IgD-negative memory B cell (primary cell): ENCODE results near the gene CTDP1. TPM values are rescaled to one million over a fixed set of nuclear protein-coding genes. Genes with fewer than 3 reads are reported as not detected.

ENCODE experiments used
- H3K27ac Mint-ChIP-seq, 3 donors: one replicate each; pipeline ENCODE4 v1.8.0; 2020 to 2022; ENCODE audit warnings: mild to moderate bottlenecking in 3 of 3, mixed read lengths in 3 of 3, moderate library complexity in 1 of 3
- H3K27me3 Mint-ChIP-seq: one replicate; pipeline ENCODE4 v1.8.0; 2021; ENCODE audit warnings: mixed read lengths
- H3K36me3 Mint-ChIP-seq: one replicate; pipeline ENCODE4 v1.8.0; 2020; ENCODE audit warnings: mild to moderate bottlenecking, mixed read lengths
- H3K4me1 Mint-ChIP-seq, 3 donors: one replicate each; pipeline ENCODE4 v1.8.0; 2020 to 2022; ENCODE audit warnings: mixed read lengths in 3 of 3, mild to moderate bottlenecking in 1 of 3
- H3K4me3 Mint-ChIP-seq, 4 donors: one replicate each; pipeline ENCODE4 v1.8.0; 2020 to 2022; ENCODE audit warnings: mild to moderate bottlenecking in 4 of 4, mixed read lengths in 4 of 4, moderate library complexity in 3 of 4
- H3K9me3 Mint-ChIP-seq, 3 donors: one replicate each; pipeline ENCODE4 v1.8.0; 2020 to 2021; ENCODE audit warnings: mixed read lengths in 3 of 3, mild to moderate bottlenecking in 1 of 3
- polyA plus RNA-seq: library from polyadenylated mRNA; unstranded; fragments of 300-500 nt; fragmentation: Illumina TruSeq; gene quantifications from one replicate; pipeline ENCODE4 v1.2.3, GENCODE V29; 2021

CTDP1 gene
- polyA plus RNA-seq, 1 donor from 2014 or later: 12.1 TPM

DNA sequence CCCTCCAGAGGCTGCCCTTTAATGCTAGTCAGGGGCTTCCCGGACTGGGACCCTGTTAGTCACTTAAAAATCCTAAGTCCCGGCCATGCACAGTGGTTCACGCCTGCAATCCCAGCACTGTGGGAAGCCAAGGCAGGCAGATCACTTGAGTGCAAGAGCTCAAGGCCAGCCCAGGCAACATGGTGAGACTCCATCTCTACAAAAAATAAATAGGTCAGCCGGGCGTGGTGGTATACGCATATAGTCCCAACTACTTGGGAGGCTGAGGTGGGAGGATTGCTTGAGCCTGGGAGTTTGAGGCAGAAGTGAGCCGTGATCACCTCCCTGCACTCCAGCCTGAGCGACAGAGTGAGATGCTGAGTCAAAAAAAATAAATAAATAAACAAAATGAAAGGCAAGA lies 100.9 kb downstream of the CTDP1 start:
- no peak overlapping the region for H3K4me3 Mint-ChIP-seq
- peaks cover 23% of the 10 kb centered on the region for H3K27me3 Mint-ChIP-seq
- H3K36me3 Mint-ChIP-seq: no peaks in the 10 kb centered on the region
- no peak overlapping the region for H3K27ac Mint-ChIP-seq
- H3K4me1 Mint-ChIP-seq: peaks cover 0 to 2% (median 0%) of the 10 kb centered on the region in 3 donors
- H3K9me3 Mint-ChIP-seq: peaks cover 0 to 8% (median 0%) of the 10 kb centered on the region in 3 donors

DNA sequence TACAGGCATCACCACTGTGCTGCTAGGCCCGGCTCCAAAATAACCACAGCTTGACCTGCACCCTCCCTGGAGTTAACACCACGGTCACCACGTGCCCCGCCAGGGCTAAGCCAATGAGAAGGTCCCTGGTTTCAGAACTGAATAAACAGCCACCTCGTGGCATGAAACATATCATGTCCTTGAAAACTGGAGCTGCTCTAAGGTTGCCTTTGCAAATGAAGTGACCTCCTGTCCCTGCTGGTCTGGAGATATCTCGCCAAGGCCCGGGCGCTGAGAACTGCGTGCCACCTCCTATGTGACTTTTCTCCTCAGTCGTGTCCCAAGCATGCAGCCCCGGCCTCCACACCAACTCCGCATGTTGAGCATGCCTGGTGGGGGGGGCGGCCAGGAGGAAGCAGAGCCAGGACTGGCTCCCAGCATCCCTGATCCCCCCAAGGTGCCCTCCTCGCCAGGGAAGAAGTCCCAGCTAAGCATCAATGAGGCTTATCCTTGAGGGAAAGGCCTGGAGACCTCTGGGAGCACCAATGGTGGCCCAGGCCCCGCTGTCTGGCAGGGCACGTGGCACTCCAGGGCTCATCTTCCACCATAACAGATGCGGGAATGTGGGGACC lies 101.8 kb downstream of the CTDP1 start:
- H3K36me3 Mint-ChIP-seq: no peaks in the 10 kb centered on the region
- H3K27me3 Mint-ChIP-seq: peaks cover 24% of the 10 kb centered on the region
- H3K4me3 Mint-ChIP-seq: peak overlapping the region in 1 of 4 donors; percentile 49
- peaks cover 0 to 8% (median 0%) of the 10 kb centered on the region in 3 donors for H3K9me3 Mint-ChIP-seq
- peaks cover 0 to 2% (median 0%) of the 10 kb centered on the region in 3 donors for H3K4me1 Mint-ChIP-seq
- no peak overlapping the region for H3K27ac Mint-ChIP-seq

DNA sequence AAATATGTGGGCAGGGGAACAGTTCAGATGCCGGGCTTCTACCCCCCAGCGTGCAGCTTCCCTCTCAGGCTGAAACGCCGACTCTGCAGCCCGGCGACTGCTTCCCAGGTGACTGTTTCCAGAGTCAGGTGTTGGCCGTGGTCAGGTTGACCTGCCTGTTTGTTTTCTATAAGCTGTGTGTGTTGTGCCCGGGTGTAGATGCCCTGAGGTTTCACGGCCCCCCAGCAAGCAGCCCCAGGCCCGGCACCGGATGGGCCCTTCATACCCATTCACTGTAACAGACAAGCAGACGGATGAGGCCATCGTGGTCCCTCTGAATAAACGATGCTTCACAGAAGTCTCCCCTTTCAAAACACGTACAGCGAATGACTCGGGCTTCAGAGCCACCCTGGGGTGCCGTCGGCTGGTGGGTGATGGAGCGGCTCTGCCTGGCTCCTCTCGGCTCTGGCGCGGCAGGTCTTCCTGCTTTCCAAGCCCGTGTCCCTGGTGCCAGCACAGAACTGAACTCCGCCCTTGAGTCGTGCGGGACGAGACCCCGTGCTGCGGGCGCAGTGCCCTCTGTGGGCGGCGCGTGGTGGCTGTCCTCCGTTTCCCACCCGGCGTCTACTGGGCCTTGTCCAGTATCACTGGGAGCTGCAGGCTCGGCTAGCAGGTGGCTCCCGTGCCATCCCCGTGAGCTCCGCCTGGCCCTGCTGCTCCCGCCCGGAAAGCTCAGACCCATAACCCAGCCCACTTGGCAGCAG lies 103.1 kb downstream of the CTDP1 start:
- no peak overlapping the region for H3K27ac Mint-ChIP-seq
- H3K36me3 Mint-ChIP-seq: no peaks in the 10 kb centered on the region
- peaks cover 0 to 2% (median 0%) of the 10 kb centered on the region in 3 donors for H3K9me3 Mint-ChIP-seq
- H3K27me3 Mint-ChIP-seq: peaks cover 32% of the 10 kb centered on the region
- no peak overlapping the region for H3K4me3 Mint-ChIP-seq
- peaks cover 0 to 2% (median 0%) of the 10 kb centered on the region in 3 donors for H3K4me1 Mint-ChIP-seq

DNA sequence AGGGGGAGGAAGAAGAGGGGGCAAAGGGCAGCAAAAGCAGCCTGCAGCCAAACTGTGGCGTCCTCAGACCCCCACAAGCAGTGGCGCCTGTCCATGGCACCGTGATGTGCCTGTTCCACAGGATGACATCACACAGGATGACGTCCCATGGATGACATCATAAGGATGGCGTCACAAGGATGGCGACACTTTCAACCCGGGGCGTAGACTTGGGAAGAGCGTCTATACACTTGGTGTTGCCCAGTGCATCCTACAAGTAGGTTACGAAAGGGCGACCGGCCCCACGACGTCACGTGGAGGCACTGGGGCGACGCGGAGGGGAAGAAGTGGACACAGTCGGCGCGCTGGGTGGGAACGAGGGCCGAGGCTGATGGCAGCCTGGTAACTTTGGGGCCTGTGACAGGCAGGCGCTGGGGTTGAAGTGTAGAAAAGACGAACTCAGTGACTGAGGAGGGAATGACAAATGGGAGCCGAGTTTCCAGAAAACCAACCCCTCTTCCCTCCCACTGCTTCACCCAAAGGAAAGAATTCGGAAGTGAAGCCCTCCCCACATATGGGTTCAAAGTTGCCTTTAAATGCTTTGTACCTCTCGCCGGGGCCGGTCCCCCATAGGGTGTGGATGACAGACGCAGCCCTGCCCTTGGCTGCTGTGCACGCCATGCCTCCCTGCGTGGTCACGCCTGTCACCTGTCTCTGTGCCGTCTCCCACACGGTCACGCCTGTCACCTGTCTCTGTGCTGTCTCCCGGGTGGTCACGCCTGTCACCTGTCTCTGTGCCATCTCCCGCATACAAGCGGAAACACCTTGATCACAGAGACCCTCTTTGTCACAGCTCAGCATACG lies 104.7 kb downstream of the CTDP1 start:
- no peak overlapping the region for H3K27ac Mint-ChIP-seq
- H3K27me3 Mint-ChIP-seq: peaks cover 31% of the 10 kb centered on the region
- H3K36me3 Mint-ChIP-seq: no peaks in the 10 kb centered on the region
- peak overlapping the region in 1 of 4 donors; percentile 54 for H3K4me3 Mint-ChIP-seq
- peaks cover 0 to 2% (median 0%) of the 10 kb centered on the region in 3 donors for H3K9me3 Mint-ChIP-seq
- H3K4me1 Mint-ChIP-seq: peaks cover 0 to 2% (median 0%) of the 10 kb centered on the region in 3 donors

DNA sequence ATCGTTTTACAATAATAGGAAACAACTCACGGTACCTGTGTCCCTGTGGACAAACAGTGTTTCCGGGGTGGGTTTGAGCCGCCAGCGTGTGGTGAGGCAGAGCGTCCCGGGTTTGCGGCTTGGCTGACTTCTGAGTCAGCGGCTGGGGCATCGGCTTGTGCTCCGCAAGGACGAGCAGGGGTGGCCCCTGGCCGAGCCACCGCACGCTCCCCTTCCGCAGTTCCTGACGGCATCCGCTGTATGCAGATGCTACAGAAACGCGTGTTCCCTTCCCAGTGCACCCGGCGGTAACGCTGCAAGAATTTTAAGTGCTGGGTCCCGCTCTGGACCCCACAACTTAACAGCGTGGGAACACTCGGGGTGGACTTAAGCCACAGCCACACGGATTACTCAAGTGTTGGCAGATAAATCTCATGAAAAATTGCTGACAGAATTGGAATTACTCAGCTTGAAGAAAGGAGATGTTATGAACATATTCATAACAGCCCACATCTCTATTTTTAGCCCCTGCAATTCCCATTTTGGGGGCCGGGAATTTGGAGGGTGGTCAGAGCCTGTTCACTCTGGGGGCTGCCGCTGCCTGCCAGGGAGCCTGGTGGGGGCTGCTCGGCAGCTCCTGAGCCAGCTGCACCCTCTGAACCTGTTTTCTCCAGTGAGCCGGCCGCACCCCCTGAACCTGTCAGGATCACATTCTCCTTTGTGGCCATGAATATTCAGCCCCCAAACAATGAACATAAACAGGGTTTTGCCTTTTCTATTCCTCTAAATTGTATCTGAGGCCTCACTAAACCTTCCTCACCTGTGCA lies 105.6 kb downstream of the CTDP1 start:
- Mint-ChIP-seq H3K27me3 (peaks cover 36% of the 10 kb centered on the region), H3K4me3 (peak overlapping the region in 2 of 4 donors; percentile 28 to 67), H3K27ac (no peak overlapping the region), H3K4me1 (peaks cover 0 to 2% (median under 1%) of the 10 kb centered on the region in 3 donors), H3K36me3 (no peaks in the 10 kb centered on the region), H3K9me3 (peaks cover 0 to 2% (median 0%) of the 10 kb centered on the region in 3 donors)

DNA sequence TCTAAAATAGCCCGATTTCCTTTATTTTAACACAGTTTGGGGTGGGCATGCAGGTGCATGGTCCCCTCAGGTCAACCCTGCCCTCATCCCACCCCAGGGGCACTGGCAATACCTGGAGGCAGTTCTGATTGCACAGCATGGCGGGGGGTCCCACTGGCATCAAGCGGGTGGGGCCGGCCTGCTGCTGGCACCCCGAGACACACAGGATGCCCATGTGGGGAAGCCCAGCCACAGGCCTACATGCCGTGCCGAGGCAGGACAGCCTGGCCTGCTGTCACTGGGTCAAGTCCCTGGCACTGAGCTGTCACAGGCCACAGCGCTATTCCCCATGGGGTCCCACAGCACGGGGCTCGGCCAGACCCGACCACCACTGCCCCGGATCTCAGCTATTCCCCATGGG lies 106.2 kb downstream of the CTDP1 start:
- Mint-ChIP-seq H3K9me3 (peaks cover 0 to 2% (median 0%) of the 10 kb centered on the region in 3 donors), H3K4me3 (no peak overlapping the region), H3K27me3 (peaks cover 41% of the 10 kb centered on the region), H3K4me1 (peaks cover 0 to 4% (median 2%) of the 10 kb centered on the region in 3 donors), H3K27ac (no peak overlapping the region), H3K36me3 (no peaks in the 10 kb centered on the region)

DNA sequence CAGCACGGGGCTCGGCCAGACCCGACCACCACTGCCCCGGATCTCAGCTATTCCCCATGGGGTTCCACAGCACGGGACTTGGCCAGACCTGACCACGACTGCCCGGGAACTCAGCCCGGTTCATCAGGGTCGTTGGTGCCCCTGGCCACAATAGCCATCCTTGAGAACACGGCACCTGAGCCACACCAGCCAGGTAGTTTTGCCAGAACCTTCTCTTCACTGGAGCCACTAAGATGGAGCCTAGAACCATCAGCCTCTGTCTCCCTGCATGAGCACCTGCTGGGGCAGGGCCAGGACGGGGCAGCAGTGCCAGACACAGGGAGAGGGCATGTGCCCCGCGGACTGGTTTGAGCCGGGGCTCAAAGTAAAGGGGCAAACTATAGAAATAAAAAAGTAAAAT lies 106.7 kb downstream of the CTDP1 start:
- H3K36me3 Mint-ChIP-seq: no peaks in the 10 kb centered on the region
- H3K27me3 Mint-ChIP-seq: peaks cover 43% of the 10 kb centered on the region
- H3K4me3 Mint-ChIP-seq: peak overlapping the region in 1 of 4 donors; percentile 10
- H3K9me3 Mint-ChIP-seq: peaks cover 0 to 2% (median 0%) of the 10 kb centered on the region in 3 donors
- no peak overlapping the region for H3K27ac Mint-ChIP-seq
- H3K4me1 Mint-ChIP-seq: peaks cover 2 to 4% (median 3%) of the 10 kb centered on the region in 3 donors

DNA sequence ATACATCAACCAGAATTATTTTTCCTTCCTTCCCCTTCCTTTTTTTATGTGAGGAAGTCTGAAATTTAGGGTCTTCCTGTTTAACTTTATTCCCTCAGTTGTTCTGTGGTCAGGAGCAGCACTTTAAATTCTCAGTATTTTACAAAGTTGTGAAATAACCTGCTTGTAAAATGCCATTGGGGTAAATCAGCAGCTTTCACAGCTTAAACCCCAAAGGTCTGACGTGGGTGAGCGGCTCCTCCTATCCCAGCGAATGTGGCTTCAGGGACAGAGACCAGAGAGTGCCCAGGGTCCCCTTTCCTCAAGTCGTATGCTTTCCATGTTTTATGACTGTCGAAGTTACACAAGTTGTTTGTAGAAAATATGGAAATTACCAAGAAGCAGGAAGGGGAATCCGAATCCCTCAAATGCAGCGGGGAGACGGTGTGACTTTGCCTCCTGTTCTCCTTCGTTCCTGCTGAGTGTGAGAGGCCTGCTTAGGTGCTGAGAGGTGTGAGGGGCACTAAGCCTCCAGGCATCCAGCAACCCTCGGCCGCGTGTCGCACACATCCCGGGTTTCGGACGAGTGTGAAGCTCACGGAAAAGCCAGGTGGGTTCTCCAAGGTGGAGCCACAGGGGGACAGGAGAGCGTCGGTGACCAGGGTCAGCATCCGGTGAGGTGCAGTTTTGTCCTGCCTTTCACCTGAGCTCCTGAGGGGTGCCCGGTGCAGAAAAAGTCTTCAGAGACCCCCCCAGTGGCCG lies 107.4 kb downstream of the CTDP1 start:
- peaks cover 0 to 2% (median 0%) of the 10 kb centered on the region in 3 donors for H3K9me3 Mint-ChIP-seq
- no peak overlapping the region for H3K4me3 Mint-ChIP-seq
- no peak overlapping the region for H3K27ac Mint-ChIP-seq

DNA sequence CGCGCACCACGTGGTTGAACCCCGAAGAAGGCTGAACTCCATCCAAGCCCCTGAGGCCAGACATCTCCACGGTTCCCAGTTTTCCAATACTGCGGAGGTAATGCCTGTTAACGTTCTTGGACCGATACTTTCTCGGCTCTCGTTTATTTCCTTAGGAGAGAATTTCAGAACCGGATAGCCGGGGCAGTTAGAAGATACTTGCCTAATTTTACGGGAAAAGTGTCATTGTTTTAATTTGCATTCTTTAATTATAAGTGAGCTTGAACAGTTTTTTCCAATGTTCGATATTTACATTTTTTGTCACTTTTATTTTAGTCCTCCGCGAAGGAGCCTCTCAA lies 107.9 kb downstream of the CTDP1 start:
- H3K4me3 Mint-ChIP-seq: peak overlapping the region in 2 of 4 donors; percentile 17
- peaks cover 10 to 14% (median 12%) of the 10 kb centered on the region in 3 donors for H3K4me1 Mint-ChIP-seq

More for the DNA sequence above, 107.4 kb downstream of the CTDP1 start:
- H3K36me3 Mint-ChIP-seq: no peaks in the 10 kb centered on the region
- peaks cover 7 to 10% (median 10%) of the 10 kb centered on the region in 3 donors for H3K4me1 Mint-ChIP-seq
- peaks cover 48% of the 10 kb centered on the region for H3K27me3 Mint-ChIP-seq

DNA sequence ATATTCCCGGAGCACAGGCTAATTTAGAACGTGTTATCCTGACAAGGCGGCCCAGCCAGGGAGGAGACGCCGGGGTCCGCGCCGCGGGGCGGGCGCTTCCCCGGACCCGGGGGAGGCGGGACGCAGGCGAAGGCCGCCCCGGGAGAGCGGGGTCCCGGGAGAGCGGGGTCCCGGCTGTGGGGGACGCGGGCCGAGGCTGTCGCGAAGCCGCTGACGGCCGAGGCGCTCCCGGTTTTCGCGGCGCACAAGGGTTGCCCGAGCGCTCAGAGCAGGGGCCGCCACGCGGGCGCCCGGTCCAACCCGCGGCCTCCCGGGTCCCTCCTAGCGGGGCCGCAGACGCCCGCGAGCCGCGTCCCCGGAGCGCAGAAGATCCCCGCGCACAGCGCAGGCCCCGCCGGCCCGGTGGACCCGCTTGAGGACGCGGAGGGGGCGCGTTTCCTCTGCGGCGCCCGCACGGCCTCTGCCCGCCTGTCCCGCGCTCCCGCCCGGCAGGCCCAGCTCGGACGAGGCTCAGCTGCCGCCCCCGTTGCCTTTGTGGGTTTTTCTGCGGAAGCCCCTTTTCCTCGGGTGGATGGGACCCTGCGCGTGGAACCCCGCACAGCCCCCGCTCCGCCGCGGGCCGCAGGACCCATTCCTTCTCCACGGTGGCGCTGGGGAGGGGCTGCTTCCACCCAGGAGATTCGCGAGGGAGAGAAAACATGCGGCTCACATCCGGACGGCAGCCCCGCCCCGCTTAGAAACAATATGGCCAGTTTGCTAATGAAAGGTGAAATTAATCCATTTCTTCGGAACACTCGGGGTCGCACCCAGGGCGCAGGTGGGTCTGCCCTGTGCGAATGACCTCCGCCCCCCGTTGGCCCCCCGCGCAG lies 108.5 kb downstream of the CTDP1 start:
- peaks cover 0 to 2% (median 0%) of the 10 kb centered on the region in 3 donors for H3K9me3 Mint-ChIP-seq
- no peaks in the 10 kb centered on the region for H3K36me3 Mint-ChIP-seq
- peaks cover 13 to 19% (median 16%) of the 10 kb centered on the region in 3 donors for H3K4me1 Mint-ChIP-seq
- H3K27ac Mint-ChIP-seq: no peak overlapping the region
- H3K27me3 Mint-ChIP-seq: peaks cover 55% of the 10 kb centered on the region
- H3K4me3 Mint-ChIP-seq: peak overlapping the region in 2 of 4 donors; percentile 17

More for the DNA sequence above, 107.9 kb downstream of the CTDP1 start:
- Mint-ChIP-seq H3K27ac (no peak overlapping the region), H3K36me3 (no peaks in the 10 kb centered on the region), H3K9me3 (peaks cover 0 to 2% (median 0%) of the 10 kb centered on the region in 3 donors), H3K27me3 (peaks cover 50% of the 10 kb centered on the region)

DNA sequence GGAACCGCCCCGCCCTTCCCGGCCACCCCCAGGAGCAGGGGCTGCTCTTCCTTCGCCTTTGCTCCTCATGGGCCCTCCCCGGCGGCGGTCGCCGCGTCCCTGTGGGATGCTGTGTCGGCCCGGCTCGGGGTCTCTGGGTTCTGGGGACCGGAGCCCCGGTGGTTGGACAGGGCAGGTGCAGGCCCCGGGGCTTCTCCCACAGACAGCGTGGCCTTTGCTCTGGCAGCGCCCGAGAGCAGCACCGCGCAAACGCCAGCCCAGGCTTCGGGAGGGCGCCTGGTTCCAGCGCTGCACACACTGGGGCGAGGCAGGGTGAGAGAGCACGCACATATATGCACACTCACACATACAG lies 109.1 kb downstream of the CTDP1 start:
- Mint-ChIP-seq H3K27ac (no peak overlapping the region), H3K27me3 (peaks cover 55% of the 10 kb centered on the region), H3K4me3 (no peak overlapping the region), H3K36me3 (no peaks in the 10 kb centered on the region), H3K4me1 (peaks cover 13 to 19% (median 16%) of the 10 kb centered on the region in 3 donors), H3K9me3 (peaks cover 0 to 2% (median 0%) of the 10 kb centered on the region in 3 donors)

DNA sequence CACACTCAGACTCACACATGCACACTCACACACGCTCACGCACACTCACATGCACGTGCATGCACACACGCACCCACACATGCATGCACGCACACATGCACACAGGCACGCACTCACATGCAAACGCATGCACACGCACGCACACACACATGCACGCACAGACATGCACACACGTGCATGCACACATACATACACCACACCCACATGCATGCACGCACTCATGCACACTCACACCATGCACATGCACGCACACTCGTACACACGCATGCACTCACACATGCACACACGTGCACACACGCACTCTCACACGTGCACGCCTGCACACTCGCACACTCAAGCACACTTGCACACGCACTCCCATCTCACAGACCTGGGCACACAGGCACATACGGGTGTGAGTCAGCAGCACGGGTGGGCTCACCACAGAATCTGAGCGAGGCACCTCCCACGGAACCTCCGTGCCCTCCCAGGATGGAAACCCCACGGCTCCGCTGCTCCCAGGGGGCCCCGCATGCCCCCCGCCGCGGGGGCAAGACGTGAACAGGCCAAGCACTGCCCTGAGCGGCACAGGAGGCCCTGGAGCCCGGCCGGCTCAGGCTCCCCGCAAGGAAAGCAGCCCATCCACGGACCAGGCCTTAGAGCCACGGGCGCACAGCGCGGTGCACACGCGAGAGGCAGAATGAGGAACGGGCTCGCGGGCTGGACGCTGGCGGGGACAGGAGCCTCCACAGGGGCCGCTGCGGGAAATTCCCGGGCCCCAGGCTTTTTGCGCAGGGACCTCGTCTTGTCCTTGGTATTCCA lies 109.7 kb downstream of the CTDP1 start:
- Mint-ChIP-seq H3K9me3 (no peaks in the 10 kb centered on the region), H3K4me3 (peak overlapping the region in 1 of 4 donors; percentile 50), H3K36me3 (no peaks in the 10 kb centered on the region), H3K4me1 (peaks cover 13 to 19% (median 16%) of the 10 kb centered on the region in 3 donors), H3K27ac (no peak overlapping the region), H3K27me3 (peaks cover 53% of the 10 kb centered on the region)
